HTR-8/SVneo (cell line): Measurements from ENCODE around the gene OTOS.

Experiments used
- DNase-seq: peaks from one replicate; pipeline ENCODE4 v3.0.0; 2011; ENCODE audit warnings: low spot score, mixed read lengths; ENCODE audit not compliant: insufficient read length
- FAIRE-seq: peaks from 2 replicates; lab custom pipeline; 2011; peaks lifted over from hg19 to GRCh38; lab: Jason Lieb, UNC

OTOS gene

DNA sequence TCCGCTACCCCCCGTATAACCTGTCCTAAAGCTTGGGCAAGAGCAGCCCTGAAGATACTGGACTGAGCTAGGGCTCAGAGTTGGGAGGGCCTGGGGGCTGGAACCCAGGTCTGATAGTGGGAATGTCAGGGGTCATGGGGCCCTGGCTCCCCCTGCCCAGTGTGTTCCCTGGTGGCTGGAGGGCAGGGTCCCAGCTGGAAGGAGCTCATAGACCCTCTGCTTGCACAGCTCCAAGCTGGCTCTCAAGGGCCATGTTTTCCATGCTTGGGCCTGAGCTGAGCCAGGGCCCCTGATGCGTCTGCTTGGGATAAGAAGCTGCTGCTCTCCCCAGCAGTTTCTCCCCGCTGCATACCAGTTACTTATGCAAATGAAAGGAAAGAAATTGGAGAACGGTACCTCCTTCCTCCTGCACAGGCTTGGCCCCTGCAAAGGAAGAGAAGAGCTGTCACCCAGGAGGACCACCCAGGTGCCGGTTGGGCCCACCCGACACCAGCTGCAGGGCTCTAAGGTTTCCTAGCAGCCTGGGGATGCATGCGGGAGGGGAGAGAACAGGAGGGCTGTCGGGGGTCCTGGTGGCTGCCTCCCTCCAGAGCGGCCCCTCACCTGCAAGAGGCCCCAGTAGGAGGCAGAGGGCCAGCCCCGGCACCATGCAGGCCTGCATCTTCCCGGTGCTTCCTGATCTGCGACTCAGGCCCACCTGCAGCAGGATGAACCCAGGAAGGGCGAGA, 628 bp downstream of the OTOS start:
- FAIRE-seq = no peak

DNA sequence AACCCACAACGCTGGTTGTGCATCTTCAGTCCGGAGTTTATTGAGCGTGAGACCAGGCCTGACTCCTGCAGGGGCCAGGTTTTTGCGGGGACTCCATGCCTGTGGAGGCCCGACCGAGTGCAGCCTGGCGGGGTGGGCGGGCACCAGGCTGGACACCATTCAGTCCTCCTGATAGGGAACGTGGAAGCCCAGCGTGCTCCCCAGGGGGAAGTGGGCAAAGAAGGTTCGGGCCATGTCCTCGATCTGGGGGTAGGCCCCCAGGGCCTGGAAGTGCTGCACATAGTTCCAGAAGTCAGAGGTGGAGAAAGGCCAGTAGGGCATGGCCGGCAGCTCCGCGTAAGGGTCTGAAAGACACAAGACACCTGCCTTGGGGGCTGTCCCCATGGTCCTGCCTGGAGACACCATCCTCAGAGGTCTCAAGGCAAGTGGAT, 1.4 kb downstream of the OTOS start:
- DNase-seq = no peak
- no peak for FAIRE-seq

More for the DNA sequence above, 628 bp downstream of the OTOS start:
- no peak for DNase-seq

DNA sequence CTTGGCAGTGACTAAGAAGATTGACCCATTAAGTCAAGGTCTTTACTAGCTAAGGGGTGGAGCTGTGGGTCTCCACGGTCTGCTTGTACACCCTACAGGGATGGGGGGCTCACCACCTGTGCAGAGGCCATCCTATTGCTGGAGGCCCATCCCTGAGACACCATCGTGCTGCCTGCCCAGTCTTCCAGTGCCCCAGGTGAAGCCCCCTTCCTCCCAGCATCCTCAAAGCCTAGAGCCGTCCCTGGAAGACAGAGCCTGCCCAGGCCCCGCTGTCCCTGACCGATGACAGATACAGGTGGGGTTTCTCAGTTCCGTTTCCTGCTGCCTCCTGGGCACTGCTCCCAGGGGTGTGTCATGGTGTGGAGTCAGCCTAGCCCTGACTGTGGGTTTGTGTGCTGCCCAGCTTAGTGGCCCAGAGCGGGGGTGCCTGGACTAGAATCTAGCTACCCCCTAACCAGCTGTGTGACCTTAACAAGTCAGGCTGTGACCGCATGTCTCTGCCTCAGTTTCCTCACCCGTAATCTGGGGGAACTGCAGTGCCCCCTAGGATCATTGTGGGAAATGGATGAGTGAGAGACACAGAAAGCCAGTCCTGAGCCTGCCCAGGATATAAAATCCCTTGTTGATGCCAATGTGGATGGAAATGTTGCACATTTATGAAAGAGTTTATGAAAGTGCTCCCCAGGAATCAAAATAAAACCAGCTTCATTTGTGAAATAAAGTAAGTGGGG, 2.0 kb downstream of the OTOS start:
- FAIRE-seq (no peak), DNase-seq (no peak)

DNA sequence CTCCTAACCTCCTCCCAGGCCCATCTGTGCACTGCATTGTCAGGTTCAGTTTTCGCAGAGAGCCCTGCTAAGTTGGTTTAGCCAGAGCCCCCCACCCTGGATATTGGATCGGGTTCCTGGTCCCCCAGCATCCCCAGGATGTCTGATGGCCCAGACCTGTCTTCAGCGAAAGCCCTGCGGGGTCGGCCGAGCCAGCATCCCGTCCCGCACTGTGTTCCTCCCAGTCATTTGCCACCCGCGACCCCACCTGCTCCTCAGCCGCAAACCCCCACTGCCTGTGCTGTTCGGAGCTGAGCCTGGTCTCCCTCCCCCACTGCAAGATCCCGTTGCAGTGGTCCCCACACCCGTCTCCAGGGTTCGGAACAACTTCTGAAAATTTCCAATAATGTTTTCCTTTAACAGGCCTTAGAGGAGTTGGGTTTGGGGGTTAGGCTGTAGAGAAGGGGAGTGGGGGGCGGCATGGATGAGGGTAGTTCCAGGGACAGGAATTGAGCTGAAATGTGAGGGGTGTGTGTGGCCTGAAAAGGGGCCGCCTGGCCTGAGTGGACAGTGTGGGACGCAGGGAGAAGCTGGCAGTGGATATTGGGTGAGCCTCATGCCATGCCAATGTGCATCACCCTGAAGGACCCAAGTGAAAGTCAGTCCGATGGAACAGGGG, 2.7 kb downstream of the OTOS start:
- FAIRE-seq = no peak
- no peak for DNase-seq

DNA sequence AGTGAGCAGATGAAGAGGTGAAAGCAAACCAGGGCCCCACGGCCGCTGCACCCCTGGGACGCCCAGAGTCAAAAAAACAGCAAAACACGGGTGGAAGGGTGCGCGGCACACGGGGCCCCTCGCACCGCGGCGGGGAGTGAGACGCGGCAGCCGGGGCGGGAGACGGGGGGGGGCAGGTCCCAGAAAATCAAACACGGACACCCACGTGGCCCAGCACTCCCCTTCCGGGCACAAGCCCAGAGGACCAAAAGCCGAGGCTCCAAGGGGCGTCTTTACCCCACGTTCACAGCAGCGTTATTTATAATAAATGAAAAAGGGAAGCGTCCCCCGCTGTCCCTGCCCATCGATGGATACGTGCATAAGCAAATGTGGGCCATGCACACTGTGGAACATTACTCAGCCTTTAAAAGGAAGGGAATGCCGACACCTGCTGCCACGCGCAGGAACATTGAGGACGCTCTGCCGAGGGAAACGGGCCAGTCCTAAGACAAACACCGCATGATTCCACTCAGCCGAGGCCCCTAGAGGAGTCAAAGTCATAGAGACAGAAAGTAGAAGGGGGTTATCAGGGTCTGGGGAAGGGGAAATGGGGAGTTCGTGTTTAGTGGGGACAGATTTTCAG, 3.7 kb downstream of the OTOS start:
- no peak for DNase-seq
- FAIRE-seq = no peak

DNA sequence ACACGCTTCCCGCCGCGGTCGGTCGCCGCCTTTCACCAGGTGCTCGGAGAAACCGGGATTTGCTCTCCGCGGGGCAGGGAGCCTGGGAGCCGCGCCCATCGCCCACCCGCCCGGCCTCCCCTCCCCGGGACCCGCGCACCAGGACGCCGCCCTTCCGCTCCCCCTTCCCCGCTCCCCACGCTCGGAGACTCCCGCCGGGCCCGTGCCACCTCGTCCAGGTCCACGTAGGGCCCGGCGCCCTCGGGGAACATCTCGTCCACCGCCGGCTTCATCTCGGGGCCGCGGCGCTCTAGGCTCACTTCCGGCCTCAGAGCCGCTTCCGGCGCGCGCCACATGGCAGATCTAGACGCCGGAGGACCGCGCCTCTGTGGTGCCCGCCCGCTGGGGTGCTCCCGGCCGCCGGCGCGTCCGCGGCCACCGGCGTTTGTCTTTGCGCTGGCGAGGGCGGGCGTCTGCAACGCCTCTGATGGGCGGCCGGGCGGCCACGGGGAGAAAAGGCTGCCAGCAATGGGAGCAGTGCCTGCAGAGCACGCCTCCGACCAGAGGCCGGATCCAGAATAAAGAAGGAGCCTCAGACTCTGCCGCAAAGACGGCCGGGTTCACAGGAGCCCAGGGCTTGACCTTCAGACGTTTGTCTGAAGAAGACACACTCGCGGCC, 4.3 kb downstream of the OTOS start, which contains the start of gene COPS9:
TSS of gene COPS9 (minus strand) at position 293 of the 658 bp plus-strand sequence. CDS start at position 272, 21 bp downstream.
- FAIRE-seq (peak; percentile 85), DNase-seq (peak; percentile 88)

DNA sequence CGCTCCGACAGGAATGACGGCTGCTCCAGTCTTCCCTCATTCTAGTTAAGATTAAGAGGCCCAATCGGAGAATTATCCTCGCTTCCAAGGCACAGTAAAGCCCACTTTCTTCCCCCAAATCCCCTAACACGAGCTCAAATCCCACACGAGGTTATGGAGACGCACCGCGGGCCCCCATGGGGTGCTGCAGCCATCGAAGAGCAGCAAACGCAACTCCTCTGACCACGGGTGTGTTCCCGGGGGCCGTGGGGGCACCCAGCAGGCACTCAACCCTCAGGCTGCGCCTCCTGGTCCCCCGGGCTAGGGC, 4.8 kb downstream of the OTOS start:
- no peak for DNase-seq
- FAIRE-seq = no peak

DNA sequence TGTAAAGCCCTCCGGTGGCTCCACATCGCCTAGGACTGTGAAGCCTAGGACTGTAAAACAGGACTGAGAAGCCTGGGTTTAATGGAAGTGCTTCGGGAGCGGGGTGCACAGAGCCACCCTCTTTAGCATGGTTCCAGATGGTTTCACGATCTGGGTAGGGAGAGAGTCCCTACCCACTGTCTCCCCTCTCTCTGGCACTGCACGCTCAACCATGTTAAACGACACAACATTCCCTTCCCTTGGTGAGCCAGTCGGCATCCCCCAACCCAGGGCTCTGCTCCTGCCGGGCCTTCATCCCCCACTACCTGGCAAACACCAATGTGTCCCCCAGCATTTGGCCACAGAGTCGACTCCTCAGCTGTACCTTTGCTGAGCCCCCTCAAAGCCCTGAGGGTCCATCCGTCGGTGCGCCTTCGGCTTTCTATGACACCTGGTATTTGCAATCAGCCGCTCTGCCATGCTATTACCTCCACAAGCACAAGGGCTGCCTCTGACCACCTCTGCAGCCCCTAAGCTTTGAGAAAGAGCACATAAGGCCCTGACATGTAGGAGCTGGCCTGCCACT, 5.4 kb downstream of the OTOS start:
- FAIRE-seq (no peak), DNase-seq (no peak)

DNA sequence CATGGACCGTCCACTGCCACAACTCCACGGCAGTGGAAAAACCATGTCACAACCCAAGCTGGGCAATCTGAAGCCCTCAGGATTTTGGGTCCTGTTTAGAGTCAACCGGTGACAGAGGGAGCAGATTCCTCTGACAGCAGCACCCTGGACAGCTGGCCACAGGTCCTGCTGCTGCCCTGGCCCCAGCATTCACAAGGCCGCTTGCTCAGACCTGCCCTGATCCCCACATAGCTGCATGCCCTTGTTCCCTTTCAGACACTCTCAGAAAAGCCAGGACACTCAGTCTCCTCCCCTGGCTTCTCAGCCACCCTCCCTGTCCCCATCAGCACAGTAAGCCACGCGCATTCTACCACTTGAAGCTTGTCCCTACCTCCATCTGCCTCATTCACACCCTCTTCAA, 6.0 kb downstream of the OTOS start:
- DNase-seq = no peak
- no peak for FAIRE-seq

DNA sequence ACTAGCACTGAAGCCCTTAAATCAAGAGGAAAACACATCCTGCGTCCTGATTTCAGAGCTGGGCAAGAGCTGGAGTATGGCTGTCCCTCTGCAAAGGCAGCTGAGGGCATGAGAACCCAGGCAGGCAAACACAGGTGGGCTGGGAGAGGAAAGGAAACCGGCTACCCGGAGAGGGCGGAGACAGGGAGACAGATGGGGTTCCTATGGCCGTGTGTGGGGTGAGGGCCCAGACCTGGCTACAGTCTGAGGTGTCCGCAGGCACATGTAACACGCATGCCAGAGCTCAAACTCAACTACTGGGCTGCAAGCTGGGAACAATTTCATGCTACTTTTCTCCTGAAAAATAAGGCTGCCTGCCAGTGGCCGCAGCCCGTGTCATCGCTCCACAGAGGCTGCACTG, 7.1 kb downstream of the OTOS start:
- no peak for FAIRE-seq
- DNase-seq = no peak

DNA sequence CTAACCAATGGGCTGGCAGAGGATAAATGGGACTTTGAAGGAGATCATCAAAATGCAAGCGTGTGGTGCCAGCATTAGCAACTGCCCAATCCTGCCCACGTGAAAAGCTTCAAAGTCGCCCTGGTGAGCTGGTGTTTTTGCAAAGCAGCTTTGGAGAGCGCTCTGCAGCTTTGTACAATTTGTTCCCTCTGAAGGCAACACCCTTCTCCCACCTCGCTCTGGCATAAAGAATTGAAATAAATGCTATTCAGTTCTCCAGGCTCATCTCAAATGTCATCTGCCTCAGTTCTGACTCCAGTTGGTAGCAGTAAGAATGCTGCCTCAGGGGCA, 7.8 kb downstream of the OTOS start:
- DNase-seq (no peak), FAIRE-seq (no peak)

DNA sequence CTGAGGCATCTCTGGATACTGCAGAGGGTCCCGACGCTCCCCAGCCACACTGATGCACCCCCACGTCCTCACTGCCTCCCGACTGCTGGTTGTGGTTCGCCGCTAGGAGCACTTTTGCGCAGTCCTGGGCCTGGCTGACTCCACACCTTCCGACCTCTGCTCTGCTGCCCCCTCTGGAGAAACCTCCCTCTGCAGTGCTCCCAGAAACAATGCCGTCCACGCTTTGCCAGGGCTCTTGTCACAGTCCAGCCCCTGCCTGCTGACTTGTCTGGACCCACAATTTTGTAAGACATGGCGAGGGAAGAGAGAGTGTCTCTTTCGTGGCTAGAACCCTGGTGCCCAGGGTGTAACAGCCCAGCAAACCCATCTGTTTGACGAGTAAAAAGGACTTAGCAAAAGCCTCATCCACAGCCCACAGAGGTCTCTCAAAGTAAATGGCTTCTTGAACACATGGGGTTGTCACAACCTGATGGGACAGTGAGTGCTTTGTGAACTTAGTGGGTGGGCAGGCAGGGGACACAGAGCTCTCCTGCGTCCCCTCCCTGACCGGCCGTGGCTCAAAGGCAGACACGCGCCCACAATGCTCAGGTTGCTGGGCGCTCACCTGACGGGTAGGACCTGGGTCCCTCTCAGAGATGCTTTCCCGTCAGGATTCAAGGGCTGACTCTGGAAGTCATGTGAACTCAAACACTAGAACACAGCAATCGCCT, 8.4 kb downstream of the OTOS start:
- FAIRE-seq = no peak
- no peak for DNase-seq

DNA sequence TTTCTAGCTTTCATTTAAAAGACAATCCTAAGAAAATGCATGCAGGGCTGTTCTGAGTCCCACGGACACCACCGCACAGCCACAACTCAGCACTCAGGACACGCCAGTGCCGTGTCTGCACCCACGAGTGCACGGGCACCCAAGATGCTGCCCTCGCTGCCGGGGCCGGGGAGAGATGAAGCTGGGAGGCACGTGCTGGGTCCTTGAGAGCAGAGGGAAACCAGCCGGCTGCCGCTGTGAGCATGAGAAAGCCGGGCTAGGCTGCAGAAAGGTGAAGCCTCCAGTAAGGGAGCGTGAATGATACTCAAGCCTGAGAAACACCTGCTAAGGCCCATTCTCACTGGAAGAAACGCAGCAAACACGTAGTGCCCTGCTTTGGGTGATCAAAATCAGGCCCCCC, 9.2 kb downstream of the OTOS start:
- no peak for FAIRE-seq
- no peak for DNase-seq

DNA sequence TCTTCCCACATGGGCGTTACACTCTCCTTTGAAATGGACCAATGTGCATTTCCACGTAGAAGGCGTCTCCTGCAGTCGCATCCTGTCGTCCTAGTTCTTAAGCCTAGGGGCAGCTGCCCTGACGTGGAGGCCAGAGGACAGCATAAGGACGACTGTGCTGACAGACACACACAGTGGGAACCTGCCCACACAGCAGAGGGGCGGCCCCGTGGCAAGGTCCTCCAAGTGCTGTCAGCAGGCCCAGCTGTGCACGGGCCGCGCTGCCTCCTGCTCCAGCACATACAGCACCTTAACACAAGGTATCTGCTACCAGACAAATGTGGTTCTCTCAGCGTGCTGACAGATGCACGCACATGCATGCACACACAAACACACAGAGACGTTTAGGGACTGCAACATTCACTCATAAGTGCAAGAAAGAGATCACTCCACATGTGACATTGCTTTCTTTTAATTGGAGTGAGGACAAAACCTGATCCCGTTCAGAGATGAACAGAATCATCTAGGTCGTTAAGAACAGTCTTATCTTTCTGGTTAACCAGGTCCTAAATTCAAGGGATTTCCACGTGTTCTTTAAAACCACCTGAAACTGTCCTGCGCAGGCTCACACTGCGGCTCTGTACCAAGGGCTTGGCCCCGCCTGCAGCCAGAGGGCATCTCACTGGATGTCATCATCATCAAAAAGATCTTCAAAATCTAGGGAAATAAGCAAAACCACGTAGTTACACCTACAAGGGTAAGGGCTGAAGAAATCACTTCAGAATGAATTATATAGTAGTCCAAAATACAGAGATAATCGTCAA, 9.9 kb downstream of the OTOS start:
- FAIRE-seq (no peak), DNase-seq (no peak)

DNA sequence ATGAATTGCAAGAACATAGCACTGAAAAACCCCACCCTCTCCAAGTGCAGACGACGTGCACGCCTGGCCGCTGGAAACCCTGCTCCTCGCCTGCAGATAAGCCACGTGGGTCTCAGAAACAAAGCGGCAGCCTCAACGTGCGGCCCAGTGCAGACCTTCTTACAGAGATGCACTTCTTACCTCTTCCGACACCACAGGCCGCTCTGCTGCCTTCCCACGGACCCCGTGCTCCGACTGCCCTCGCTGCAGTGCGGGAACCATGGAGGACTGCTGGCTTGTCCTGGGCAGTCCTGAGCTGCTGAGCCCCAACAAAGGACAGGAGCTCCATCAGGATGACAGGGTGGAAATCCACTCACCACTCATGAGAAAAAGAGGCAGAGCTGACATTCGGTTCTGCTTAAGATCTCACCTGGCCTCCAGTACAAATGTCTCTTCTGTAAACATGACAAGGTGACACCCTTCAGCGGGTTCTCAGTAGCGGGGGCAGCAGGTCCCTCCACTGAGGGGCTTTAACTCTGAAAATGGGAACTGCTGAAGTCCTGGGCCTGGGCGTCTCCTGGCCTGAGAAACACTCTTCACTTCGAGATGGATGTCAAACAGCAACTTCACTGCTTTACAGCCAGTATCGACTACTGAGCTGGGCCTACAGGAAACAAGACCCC, 10.6 kb downstream of the OTOS start:
- FAIRE-seq = no peak
- DNase-seq = no peak

DNA sequence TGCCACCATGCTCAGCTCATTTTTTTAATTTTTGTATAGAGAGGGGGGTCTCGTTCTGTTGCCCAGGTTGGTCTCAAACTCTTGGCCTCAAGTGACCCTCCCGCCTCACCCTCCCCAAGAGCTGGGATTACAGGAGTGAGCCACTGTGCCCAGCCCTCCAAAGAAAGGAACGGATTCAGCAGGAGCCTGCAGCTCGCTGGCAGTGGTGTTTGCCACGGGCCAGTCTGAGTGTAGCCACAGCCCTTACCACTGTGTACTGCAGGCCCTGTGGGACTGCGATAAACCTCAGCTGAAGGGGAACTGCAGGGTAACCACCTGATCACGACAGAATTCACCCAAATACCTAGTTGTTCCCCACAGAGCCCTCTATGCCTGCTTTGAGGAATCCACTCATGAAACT, 11.1 kb downstream of the OTOS start:
- FAIRE-seq (no peak), DNase-seq (no peak)

DNA sequence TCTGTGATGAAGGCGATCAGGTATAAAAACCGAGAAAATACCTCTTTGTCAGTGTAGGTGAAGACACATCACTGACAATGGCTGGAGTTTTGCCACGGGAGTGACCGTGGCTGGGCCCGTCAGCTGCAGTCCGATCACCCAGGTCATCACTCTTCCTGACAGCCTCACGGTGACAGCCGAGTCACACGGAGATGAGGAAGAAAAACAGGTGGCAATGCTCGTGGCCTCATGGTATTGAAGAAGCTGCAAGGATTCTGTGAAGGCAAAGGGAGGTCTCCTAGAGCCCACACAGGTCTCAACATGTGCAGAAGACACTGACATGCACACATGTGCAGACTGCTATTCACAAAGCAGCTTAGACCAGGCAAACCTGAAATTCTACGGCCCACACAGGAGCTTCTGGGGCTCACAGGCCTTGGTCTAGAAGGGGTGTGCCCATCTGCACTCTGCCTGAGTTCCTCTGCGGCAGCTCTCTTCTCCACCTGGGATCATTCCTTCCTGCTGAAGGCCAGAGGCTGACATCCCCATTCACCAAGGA, 11.8 kb downstream of the OTOS start:
- FAIRE-seq = no peak
- DNase-seq = no peak
